MM.1S (cell line): ENCODE data around the gene TANGO2.

Experiments
- DNase-seq: peaks from one replicate; pipeline ENCODE4 v3.0.0-alpha.2; 2015
- H2AFZ ChIP-seq: fragments of 300-600 bp; sonication (generic); 2 replicates; pipeline ENCODE4 v1.6.0; 2016; ENCODE audit warnings: antibody characterized with exemption, low read length
- H3F3A ChIP-seq: fragments of 300-600 bp; sonication (generic); 2 replicates; pipeline ENCODE4 v1.6.1; 2016; ENCODE audit warnings: mild to moderate bottlenecking, antibody characterized with exemption, low read length, moderate library complexity, mixed read lengths; ENCODE audit not compliant: insufficient read depth
- H3K27ac ChIP-seq: fragments of 300-600 bp; sonication (generic); 2 replicates; pipeline ENCODE4 v1.5.1; 2016; ENCODE audit warnings: mild to moderate bottlenecking, low read length
- H3K27me3 ChIP-seq: fragments of 300-600 bp; sonication (generic); replicated peaks from 2 replicates; pipeline ENCODE4 v1.6.0; 2016; ENCODE audit warnings: low read length; ENCODE audit not compliant: insufficient read depth
- H3K36me3 ChIP-seq: fragments of 300-600 bp; sonication (generic); replicated peaks from 2 replicates; pipeline ENCODE4 v1.6.1; 2016; ENCODE audit warnings: mild to moderate bottlenecking, low read length, mixed read lengths; ENCODE audit not compliant: insufficient read depth
- H3K4me1 ChIP-seq: fragments of 300-600 bp; sonication (generic); 2 replicates; pipeline ENCODE4 v1.6.1; 2016; ENCODE audit warnings: low read length, mixed read lengths
- H3K4me2 ChIP-seq: fragments of 300-600 bp; sonication (generic); 2 replicates; pipeline ENCODE4 v1.6.0; 2016; ENCODE audit warnings: low read depth, low read length
- H3K4me3 ChIP-seq: fragments of 300-600 bp; sonication (generic); 2 replicates; pipeline ENCODE4 v1.5.1; 2016; ENCODE audit warnings: low read length, mixed read lengths
- H3K79me2 ChIP-seq: fragments of 300-600 bp; sonication (generic); 2 replicates; pipeline ENCODE4 v1.6.1; 2016; ENCODE audit warnings: mixed run types, low read length, mixed read lengths
- H3K9ac ChIP-seq: fragments of 300-600 bp; sonication (generic); 2 replicates; pipeline ENCODE4 v1.6.1; 2016; ENCODE audit warnings: low read length, mixed read lengths
- H3K9me2 ChIP-seq: fragments of 300-600 bp; sonication (generic); replicated peaks from 2 replicates; pipeline ENCODE4 v1.6.1; 2016; ENCODE audit warnings: mild to moderate bottlenecking, low read length, mixed read lengths; ENCODE audit not compliant: insufficient read depth
- H3K9me3 ChIP-seq: fragments of 300-600 bp; sonication (generic); replicated peaks from 2 replicates; pipeline ENCODE4 v1.6.1; 2016; ENCODE audit warnings: mild to moderate bottlenecking, low read length, mixed read lengths; ENCODE audit not compliant: insufficient read depth
- H4K20me1 ChIP-seq: fragments of 300-600 bp; sonication (generic); 2 replicates; pipeline ENCODE4 v1.6.1; 2016; ENCODE audit warnings: mild to moderate bottlenecking, low read length, moderate library complexity, mixed read lengths; ENCODE audit not compliant: insufficient read depth
- EZH2 ChIP-seq: fragments of 300-600 bp; sonication (generic); optimal IDR thresholded peaks from 2 replicates; pipeline ENCODE3; 2017; ENCODE audit warnings: low read depth, mild to moderate bottlenecking, antibody characterized with exemption, low read length, mixed read lengths
- EZH2phosphoT487 ChIP-seq: fragments of 300-600 bp; sonication (generic); IDR thresholded peaks from 2 replicates; pipeline ENCODE4 v1.6.1; 2018; ENCODE audit warnings: antibody characterized with exemption, low read length
- TF ChIP-seq, protein P1 (sequence below): fragments of 300-600 bp; sonication (generic); IDR thresholded peaks from 2 replicates; pipeline ENCODE4 v1.5.1; 2016; ENCODE audit warnings: antibody characterized with exemption, low read length, mixed read lengths

The TANGO2 gene

DNA sequence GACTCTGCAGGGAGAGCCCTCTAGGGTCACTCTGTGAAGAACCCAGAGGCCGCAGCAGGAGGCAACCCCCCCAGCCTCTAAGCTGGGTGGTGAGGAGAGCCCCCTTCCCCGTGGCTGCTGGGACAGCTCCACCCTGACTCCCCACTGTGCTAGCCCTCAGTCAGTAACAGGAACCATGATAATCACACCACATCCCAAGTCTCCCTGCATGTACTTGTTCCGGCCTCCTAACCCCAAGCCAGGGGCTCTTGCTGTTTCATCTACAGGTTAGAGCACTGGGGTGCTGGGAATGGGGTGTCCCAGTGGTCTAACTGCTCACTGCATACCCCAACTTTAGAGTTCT lies 31.2 kb upstream of the TANGO2 start:
- H3K27me3 ChIP-seq: peaks cover 52% of the 10 kb centered on the region
- H3K4me3 ChIP-seq: no peak overlapping the region
- H3F3A ChIP-seq: no peaks in the 10 kb centered on the region
- H3K36me3 ChIP-seq: no peaks in the 10 kb centered on the region
- H3K79me2 ChIP-seq: no peaks in the 10 kb centered on the region
- H3K9me2 ChIP-seq: no peaks in the 10 kb centered on the region
- H3K4me2 ChIP-seq: no peak overlapping the region
- H3K4me1 ChIP-seq: peaks cover 1% of the 10 kb centered on the region
- no peak overlapping the region for H2AFZ ChIP-seq
- TF ChIP-seq, protein P1, sequence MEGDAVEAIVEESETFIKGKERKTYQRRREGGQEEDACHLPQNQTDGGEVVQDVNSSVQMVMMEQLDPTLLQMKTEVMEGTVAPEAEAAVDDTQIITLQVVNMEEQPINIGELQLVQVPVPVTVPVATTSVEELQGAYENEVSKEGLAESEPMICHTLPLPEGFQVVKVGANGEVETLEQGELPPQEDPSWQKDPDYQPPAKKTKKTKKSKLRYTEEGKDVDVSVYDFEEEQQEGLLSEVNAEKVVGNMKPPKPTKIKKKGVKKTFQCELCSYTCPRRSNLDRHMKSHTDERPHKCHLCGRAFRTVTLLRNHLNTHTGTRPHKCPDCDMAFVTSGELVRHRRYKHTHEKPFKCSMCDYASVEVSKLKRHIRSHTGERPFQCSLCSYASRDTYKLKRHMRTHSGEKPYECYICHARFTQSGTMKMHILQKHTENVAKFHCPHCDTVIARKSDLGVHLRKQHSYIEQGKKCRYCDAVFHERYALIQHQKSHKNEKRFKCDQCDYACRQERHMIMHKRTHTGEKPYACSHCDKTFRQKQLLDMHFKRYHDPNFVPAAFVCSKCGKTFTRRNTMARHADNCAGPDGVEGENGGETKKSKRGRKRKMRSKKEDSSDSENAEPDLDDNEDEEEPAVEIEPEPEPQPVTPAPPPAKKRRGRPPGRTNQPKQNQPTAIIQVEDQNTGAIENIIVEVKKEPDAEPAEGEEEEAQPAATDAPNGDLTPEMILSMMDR: no peak
- no peak for TF ChIP-seq EZH2
- TF ChIP-seq EZH2phosphoT487: no peak
- no peaks in the 10 kb centered on the region for H4K20me1 ChIP-seq
- no peak overlapping the region for H3K9ac ChIP-seq
- DNase-seq: no peak
- H3K27ac ChIP-seq: no peak overlapping the region
- no peaks in the 10 kb centered on the region for H3K9me3 ChIP-seq

DNA sequence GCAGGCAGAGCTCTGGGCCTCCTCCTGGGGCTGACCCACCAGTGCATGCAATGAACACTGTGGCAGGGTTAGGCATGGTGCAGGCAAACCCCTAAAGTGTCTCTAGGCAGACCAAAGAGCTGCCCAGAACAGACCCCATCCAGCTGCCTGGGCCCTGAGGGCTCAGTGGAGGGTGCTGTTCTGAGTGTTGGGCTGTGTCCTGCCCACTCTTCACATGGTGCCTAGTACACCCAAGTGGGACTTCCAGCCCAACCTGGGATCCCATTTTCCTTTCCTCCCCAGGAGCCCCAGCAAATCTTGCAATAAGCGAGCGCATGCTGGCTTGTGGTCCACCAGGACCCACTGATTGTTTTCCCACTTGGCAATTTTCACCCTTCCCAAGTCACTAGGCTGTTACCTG lies 30.7 kb upstream of the TANGO2 start:
- Histone ChIP-seq H3K79me2 (no peaks in the 10 kb centered on the region), H3K9ac (no peak overlapping the region), H3K9me2 (no peaks in the 10 kb centered on the region), H2AFZ (no peak overlapping the region), H3K36me3 (no peaks in the 10 kb centered on the region), H3K27me3 (peaks cover 57% of the 10 kb centered on the region), H4K20me1 (no peaks in the 10 kb centered on the region), H3K4me3 (no peak overlapping the region), H3F3A (no peaks in the 10 kb centered on the region), H3K9me3 (no peaks in the 10 kb centered on the region), H3K4me2 (no peak overlapping the region), H3K27ac (no peak overlapping the region), H3K4me1 (no peaks in the 10 kb centered on the region)
- TF ChIP-seq EZH2phosphoT487 (no peak), EZH2 (no peak)
- TF ChIP-seq, protein P1: no peak
- DNase-seq: no peak

DNA sequence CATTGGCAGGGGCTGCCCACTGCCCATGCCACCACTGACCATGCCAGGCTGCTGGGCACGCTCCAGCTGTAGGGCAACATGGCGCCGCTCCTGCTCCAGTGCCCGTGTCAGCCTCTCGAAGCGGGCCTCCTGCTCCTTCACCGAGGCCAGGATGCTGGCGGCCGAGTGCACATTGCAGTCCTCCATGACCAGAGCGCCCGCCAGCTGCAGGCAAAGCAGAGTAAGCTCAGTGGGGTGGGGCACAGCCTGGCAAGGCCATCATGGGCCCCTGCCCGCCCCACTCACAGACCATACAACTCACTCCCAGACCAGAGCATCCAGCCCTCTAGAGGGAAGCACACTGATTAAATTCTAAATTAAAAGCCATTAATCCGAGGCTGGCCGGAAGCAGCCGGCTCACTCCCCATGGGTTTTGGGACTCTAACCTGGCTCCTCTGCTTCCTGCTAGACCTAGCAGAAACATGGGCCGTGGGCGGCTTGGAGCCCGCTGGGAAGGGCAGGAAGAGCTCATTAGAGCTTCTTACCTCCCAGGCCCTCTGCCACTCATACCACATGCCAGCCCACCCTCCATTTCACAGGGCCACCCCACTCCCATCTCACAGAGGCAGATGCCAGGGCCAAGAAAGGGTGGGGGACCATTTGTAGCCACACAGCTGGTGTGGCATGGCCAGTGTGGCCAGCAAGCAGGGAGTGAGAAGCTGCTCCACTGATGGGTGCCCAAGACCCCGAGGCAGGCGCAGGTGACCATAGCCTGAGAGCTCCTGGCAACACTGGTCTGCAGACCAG lies 30.1 kb upstream of the TANGO2 start:
- Histone ChIP-seq H3K9ac (no peak overlapping the region), H3K4me1 (no peaks in the 10 kb centered on the region), H3K27ac (no peak overlapping the region), H3K79me2 (no peaks in the 10 kb centered on the region), H3K4me3 (no peak overlapping the region), H3F3A (no peaks in the 10 kb centered on the region), H3K9me2 (no peaks in the 10 kb centered on the region), H2AFZ (no peak overlapping the region), H3K4me2 (no peak overlapping the region), H3K27me3 (peaks cover 63% of the 10 kb centered on the region), H4K20me1 (no peaks in the 10 kb centered on the region), H3K9me3 (no peaks in the 10 kb centered on the region), H3K36me3 (no peaks in the 10 kb centered on the region)
- TF ChIP-seq EZH2 (no peak), EZH2phosphoT487 (no peak)
- TF ChIP-seq, protein P1: no peak
- no peak for DNase-seq
